Measurements from ENCODE around the gene MSX2. TPM values are rescaled to one million over a fixed set of nuclear protein-coding genes. Genes with fewer than 3 reads are reported as not detected.

MSX2 gene
- total RNA-seq, 1 donor from 2014 or later: 2.3 TPM

GRCh38 chr5:174687503-174687902 lies 36.9 kb upstream of the MSX2 start:
- no peak for DNase-seq (ENCODE audit: low spot score)
- H3K4me3 Mint-ChIP-seq (ENCODE audit: unreplicated experiment): no peak overlapping the region
- peaks cover 15% of the 10 kb centered on the region for H3K4me1 Mint-ChIP-seq (ENCODE audit: low read depth)
- H3K36me3 Mint-ChIP-seq (ENCODE audit: low read depth): no peaks in the 10 kb centered on the region
- H3K27ac Mint-ChIP-seq (ENCODE audit: unreplicated experiment): no peak overlapping the region
- no peaks in the 10 kb centered on the region for H3K9me3 Mint-ChIP-seq (ENCODE audit: low read depth)
- H3K27me3 Mint-ChIP-seq (ENCODE audit: low read depth): peaks cover 50% of the 10 kb centered on the region
- no peak for TF ChIP-seq CTCF (IDR thresholded peaks at IDR 0.05)

- Mint-ChIP-seq H3K4me1 (ENCODE audit: low read depth) (peaks cover 21% of the 10 kb centered on the region), H3K36me3 (ENCODE audit: low read depth) (no peaks in the 10 kb centered on the region), H3K27me3 (ENCODE audit: low read depth) (peaks cover 61% of the 10 kb centered on the region), H3K4me3 (ENCODE audit: unreplicated experiment) (no peak overlapping the region), H3K9me3 (ENCODE audit: low read depth) (no peaks in the 10 kb centered on the region), H3K27ac (ENCODE audit: unreplicated experiment) (no peak overlapping the region)
- TF ChIP-seq CTCF (IDR thresholded peaks at IDR 0.05): no peak
- DNase-seq (ENCODE audit: low spot score): no peak
Measured at GRCh38 chr5:174688441-174689354, 35.7 kb upstream of the MSX2 start.

- Mint-ChIP-seq H3K4me3 (ENCODE audit: unreplicated experiment) (no peak overlapping the region), H3K4me1 (ENCODE audit: low read depth) (peaks cover 24% of the 10 kb centered on the region), H3K36me3 (ENCODE audit: low read depth) (no peaks in the 10 kb centered on the region), H3K27ac (ENCODE audit: unreplicated experiment) (no peak overlapping the region), H3K27me3 (ENCODE audit: low read depth) (peaks cover 74% of the 10 kb centered on the region), H3K9me3 (ENCODE audit: low read depth) (no peaks in the 10 kb centered on the region)
- DNase-seq (ENCODE audit: low spot score): no peak
- no peak for TF ChIP-seq CTCF (IDR thresholded peaks at IDR 0.05)
Measured at GRCh38 chr5:174690271-174690670, 34.1 kb upstream of the MSX2 start.

- Mint-ChIP-seq H3K9me3 (ENCODE audit: low read depth) (no peaks in the 10 kb centered on the region), H3K27ac (ENCODE audit: unreplicated experiment) (no peak overlapping the region), H3K36me3 (ENCODE audit: low read depth) (no peaks in the 10 kb centered on the region), H3K4me3 (ENCODE audit: unreplicated experiment) (no peak overlapping the region), H3K27me3 (ENCODE audit: low read depth) (peaks cover 65% of the 10 kb centered on the region), H3K4me1 (ENCODE audit: low read depth) (peaks cover 24% of the 10 kb centered on the region)
- DNase-seq (ENCODE audit: low spot score): no peak
- TF ChIP-seq CTCF (IDR thresholded peaks at IDR 0.05): no peak
Measured at GRCh38 chr5:174692381-174692780, 32.0 kb upstream of the MSX2 start.

- DNase-seq (ENCODE audit: low spot score): no peak
- Mint-ChIP-seq H3K27ac (ENCODE audit: unreplicated experiment) (no peak overlapping the region), H3K27me3 (ENCODE audit: low read depth) (peaks cover 59% of the 10 kb centered on the region), H3K36me3 (ENCODE audit: low read depth) (no peaks in the 10 kb centered on the region), H3K4me3 (ENCODE audit: unreplicated experiment) (no peak overlapping the region), H3K9me3 (ENCODE audit: low read depth) (no peaks in the 10 kb centered on the region), H3K4me1 (ENCODE audit: low read depth) (peaks cover 23% of the 10 kb centered on the region)
- no peak for TF ChIP-seq CTCF (IDR thresholded peaks at IDR 0.05)
Measured at GRCh38 chr5:174692982-174693422, 31.4 kb upstream of the MSX2 start.

Measured in chondrocyte (in vitro differentiated cells).